DND-41 (cell line): Measurements from ENCODE around the gene SEC22C.
A peak's percentile ranks its signal among the peaks of the same experiment; 100 is the strongest.

Experiments used
- EZH2 ChIP-seq: IDR thresholded peaks from 3 replicates; pipeline ENCODE4 v1.6.1; 2012; ENCODE audit warnings: borderline replicate concordance, low read depth, mild to moderate bottlenecking, moderate library complexity, low read length, inconsistent platforms; ENCODE audit not compliant: severe bottlenecking
- TF ChIP-seq, protein P1 (sequence below): IDR thresholded peaks from 2 replicates; pipeline ENCODE4 v1.5.1; 2012; ENCODE audit warnings: borderline replicate concordance, low read length, moderate library complexity, mild to moderate bottlenecking; ENCODE audit not compliant: poor library complexity, severe bottlenecking; ENCODE audit errors: extremely low read depth

DNA sequence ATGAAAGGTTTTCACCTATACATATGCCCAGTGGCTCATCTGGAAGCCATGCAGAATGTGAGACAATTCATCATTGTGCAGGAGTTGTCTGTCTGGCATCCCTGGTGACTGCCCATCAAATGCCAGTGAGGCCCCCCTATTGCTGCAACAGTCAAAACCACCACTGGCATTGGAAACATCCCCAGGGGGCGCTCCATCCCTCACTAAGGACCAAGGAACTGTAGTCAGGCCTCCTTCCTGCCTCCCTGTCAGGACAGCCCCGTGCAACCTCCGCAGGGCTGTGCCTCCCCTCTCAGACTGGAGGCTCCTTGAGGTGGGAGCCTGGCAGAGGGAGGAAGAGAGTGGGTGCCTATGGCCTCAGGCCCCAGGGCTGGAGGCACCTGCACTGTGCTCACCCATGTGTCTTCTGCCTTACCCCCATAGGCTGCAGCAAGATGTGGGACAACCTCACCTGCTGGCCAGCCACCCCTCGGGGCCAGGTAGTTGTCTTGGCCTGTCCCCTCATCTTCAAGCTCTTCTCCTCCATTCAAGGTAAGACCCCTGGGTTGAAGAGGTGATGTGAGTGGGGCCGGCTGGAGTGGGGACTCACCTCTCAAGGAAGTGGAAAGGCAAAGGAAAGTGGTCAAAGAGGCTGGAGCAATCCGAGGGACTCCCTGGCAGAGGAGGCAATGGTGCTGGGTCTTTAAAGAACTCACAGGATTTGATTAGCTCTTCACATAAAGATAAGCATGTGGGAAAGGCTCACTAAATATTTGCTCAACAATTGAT lies 62.8 kb downstream of the SEC22C start:
- TF ChIP-seq, protein P1, sequence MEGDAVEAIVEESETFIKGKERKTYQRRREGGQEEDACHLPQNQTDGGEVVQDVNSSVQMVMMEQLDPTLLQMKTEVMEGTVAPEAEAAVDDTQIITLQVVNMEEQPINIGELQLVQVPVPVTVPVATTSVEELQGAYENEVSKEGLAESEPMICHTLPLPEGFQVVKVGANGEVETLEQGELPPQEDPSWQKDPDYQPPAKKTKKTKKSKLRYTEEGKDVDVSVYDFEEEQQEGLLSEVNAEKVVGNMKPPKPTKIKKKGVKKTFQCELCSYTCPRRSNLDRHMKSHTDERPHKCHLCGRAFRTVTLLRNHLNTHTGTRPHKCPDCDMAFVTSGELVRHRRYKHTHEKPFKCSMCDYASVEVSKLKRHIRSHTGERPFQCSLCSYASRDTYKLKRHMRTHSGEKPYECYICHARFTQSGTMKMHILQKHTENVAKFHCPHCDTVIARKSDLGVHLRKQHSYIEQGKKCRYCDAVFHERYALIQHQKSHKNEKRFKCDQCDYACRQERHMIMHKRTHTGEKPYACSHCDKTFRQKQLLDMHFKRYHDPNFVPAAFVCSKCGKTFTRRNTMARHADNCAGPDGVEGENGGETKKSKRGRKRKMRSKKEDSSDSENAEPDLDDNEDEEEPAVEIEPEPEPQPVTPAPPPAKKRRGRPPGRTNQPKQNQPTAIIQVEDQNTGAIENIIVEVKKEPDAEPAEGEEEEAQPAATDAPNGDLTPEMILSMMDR, result peak; percentile 46
- TF ChIP-seq EZH2, result no peak
